GOT3 (cell line): ENCODE results near the gene TSPAN14.
"Not testable (repeated sequence)": the region's sequence is repeated elsewhere in the genome, so short reads cannot be mapped to it uniquely, and the experiment has no call there.

Experiments
- DNase-seq: peaks from one replicate; lab custom pipeline; 2025; ENCODE audit warnings: mixed read lengths; lab: John Stamatoyannopoulos, UW

The TSPAN14 gene

GRCh38 chr10:80468806-80469421, 14.8 kb downstream of the TSPAN14 start:
- DNase-seq = no peak

- DNase-seq = no peak
Measured at GRCh38 chr10:80470266-80470665, 16.2 kb downstream of the TSPAN14 start.

GRCh38 chr10:80471001-80471400, 16.9 kb downstream of the TSPAN14 start:
- DNase-seq = no peak

- no peak for DNase-seq
Measured at GRCh38 chr10:80471715-80472233, 17.7 kb downstream of the TSPAN14 start.

- DNase-seq = no peak
Measured at GRCh38 chr10:80472234-80473095, 18.4 kb downstream of the TSPAN14 start.

- no peak for DNase-seq
Measured at GRCh38 chr10:80473096-80473657, 19.1 kb downstream of the TSPAN14 start.

GRCh38 chr10:80473692-80474596, 19.8 kb downstream of the TSPAN14 start:
- no peak for DNase-seq

- no peak for DNase-seq
Measured at GRCh38 chr10:80474597-80474910, 20.4 kb downstream of the TSPAN14 start.

- no peak for DNase-seq
Measured at GRCh38 chr10:80474941-80475340, 20.8 kb downstream of the TSPAN14 start.

- DNase-seq = not testable (repeated sequence)
Measured at GRCh38 chr10:80475641-80476040, 21.5 kb downstream of the TSPAN14 start.

GRCh38 chr10:80476685-80477084, 22.6 kb downstream of the TSPAN14 start:
- DNase-seq = no peak

GRCh38 chr10:80477813-80478212, 23.7 kb downstream of the TSPAN14 start:
- no peak for DNase-seq

GRCh38 chr10:80480373-80480772, 26.3 kb downstream of the TSPAN14 start:
- DNase-seq = not testable (repeated sequence)

GRCh38 chr10:80480852-80481251, 26.7 kb downstream of the TSPAN14 start:
- no peak for DNase-seq

GRCh38 chr10:80484243-80484642, 30.1 kb downstream of the TSPAN14 start:
- DNase-seq = no peak

- DNase-seq = no peak
Measured at GRCh38 chr10:80484676-80485075, 30.6 kb downstream of the TSPAN14 start.

- no peak for DNase-seq
Measured at GRCh38 chr10:80485076-80485945, 31.2 kb downstream of the TSPAN14 start.

- no peak for DNase-seq
Measured at GRCh38 chr10:80485946-80486764, 32.0 kb downstream of the TSPAN14 start.

GRCh38 chr10:80486785-80487420, 32.8 kb downstream of the TSPAN14 start:
- no peak for DNase-seq

GRCh38 chr10:80487421-80487785, 33.3 kb downstream of the TSPAN14 start:
- DNase-seq = no peak
